AG09319 (cell line): ENCODE results near the gene SCYL1.

Source experiments
- DNase-seq: peaks from one replicate; pipeline ENCODE4 v3.0.0-alpha.2; 2010; ENCODE audit warnings: low read depth; ENCODE audit errors: extremely low read depth
- TF ChIP-seq, protein P1 (sequence below): IDR thresholded peaks from 2 replicates; pipeline ENCODE4 v1.5.1; 2011; ENCODE audit warnings: low read depth, mild to moderate bottlenecking, inconsistent platforms, low read length, moderate library complexity

SCYL1 gene

GRCh38 chr11:65532388-65533064, 7.6 kb downstream of the SCYL1 start:
- no peak for DNase-seq
- TF ChIP-seq, protein P1, sequence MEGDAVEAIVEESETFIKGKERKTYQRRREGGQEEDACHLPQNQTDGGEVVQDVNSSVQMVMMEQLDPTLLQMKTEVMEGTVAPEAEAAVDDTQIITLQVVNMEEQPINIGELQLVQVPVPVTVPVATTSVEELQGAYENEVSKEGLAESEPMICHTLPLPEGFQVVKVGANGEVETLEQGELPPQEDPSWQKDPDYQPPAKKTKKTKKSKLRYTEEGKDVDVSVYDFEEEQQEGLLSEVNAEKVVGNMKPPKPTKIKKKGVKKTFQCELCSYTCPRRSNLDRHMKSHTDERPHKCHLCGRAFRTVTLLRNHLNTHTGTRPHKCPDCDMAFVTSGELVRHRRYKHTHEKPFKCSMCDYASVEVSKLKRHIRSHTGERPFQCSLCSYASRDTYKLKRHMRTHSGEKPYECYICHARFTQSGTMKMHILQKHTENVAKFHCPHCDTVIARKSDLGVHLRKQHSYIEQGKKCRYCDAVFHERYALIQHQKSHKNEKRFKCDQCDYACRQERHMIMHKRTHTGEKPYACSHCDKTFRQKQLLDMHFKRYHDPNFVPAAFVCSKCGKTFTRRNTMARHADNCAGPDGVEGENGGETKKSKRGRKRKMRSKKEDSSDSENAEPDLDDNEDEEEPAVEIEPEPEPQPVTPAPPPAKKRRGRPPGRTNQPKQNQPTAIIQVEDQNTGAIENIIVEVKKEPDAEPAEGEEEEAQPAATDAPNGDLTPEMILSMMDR: no peak

- TF ChIP-seq, protein P1: no peak
Observed at GRCh38 chr11:65535102-65535501, 10.2 kb downstream of the SCYL1 start.

GRCh38 chr11:65536412-65537295, 11.8 kb downstream of the SCYL1 start:
- no peak for DNase-seq
- TF ChIP-seq, protein P1: no peak

More at GRCh38 chr11:65535102-65535501, 10.2 kb downstream of the SCYL1 start:
- no peak for DNase-seq

DNA sequence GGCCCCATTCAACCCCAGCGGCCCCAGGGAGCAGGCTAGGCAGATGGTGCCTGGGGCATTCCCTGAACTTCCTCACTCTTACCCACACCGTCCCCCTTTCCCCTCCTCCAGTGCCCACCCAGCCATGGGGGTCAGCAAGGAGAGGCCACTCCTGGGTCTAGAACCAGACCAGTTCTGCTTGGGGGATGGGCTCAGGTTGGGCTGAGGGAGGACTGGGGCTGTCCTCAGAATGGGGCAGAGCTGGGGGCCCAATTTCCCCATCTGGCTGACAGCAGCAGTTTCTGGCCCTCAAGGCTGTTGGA, 12.4 kb downstream of the SCYL1 start:
- no peak for DNase-seq
- TF ChIP-seq, protein P1: no peak

- no peak for DNase-seq
- TF ChIP-seq, protein P1: no peak
Observed at GRCh38 chr11:65537620-65538231, 12.8 kb downstream of the SCYL1 start.

GRCh38 chr11:65538232-65538914, 13.5 kb downstream of the SCYL1 start:
- TF ChIP-seq, protein P1: no peak
- no peak for DNase-seq
